K562 (cell line): ENCODE data around the gene VSTM5. TPM values are rescaled to one million over a fixed set of nuclear protein-coding genes. Genes with fewer than 3 reads are reported as not detected.

Experiments used
- CBFB ChIP-seq: sonication (generic); formaldehyde crosslinking; IDR thresholded peaks from 2 replicates; pipeline ENCODE4 v1.4.0; 2020; ENCODE audit warnings: mild to moderate bottlenecking, missing genetic modification reagents
- E2F8 ChIP-seq: fragments of 450-650 bp; IDR thresholded peaks from 2 replicates; pipeline ENCODE4 v1.7.1; 2018; ENCODE audit warnings: mild to moderate bottlenecking, low read depth; ENCODE audit not compliant: partially characterized antibody
- MLLT1 ChIP-seq, 2 experiments: fragments of 450-650 bp; IDR thresholded peaks; 2 replicates each; pipeline ENCODE4 v1.6.1; 2016
- SMARCE1 ChIP-seq: fragments of 450-650 bp; IDR thresholded peaks from 2 replicates; pipeline ENCODE4 v1.7.1; 2016; ENCODE audit warnings: mild to moderate bottlenecking
- TEAD2 ChIP-seq: fragments of 450-650 bp; IDR thresholded peaks from 2 replicates; pipeline ENCODE4 v1.6.1; 2016; ENCODE audit warnings: missing genetic modification characterization, control low read depth, missing compliant biosample characterization
- ZNF77 ChIP-seq: fragments of 250-450 bp; sonication (Bioruptor Pico); IDR thresholded peaks from 2 replicates; pipeline ENCODE4 v1.5.0; 2020
- polyA plus RNA-seq, 8 experiments: library from polyadenylated mRNA; depleted of rRNA in 4 of 8; stranded (reverse) in 5 of 8; unstranded in 3 of 8; fragments of >200 nt; fragmentation: Nextera tagmentation in 2 of 8; fragmentation: Illumina TruSeq in 1 of 8; extraction: Ambion mirVana in 2 of 8; extraction: Trizol in 1 of 8; gene quantifications; 2 replicates each; pipeline versions ENCODE4 v1.2.1 to v1.2.3, GENCODE V29; 2011 to 2014; ENCODE audit warnings: inconsistent platforms in 1 of 8, missing spikeins in 1 of 8
- total RNA-seq, 7 experiments: library from RNA; depleted of rRNA in 6 of 7; stranded (reverse); fragments of >200 nt in 6 of 7; fragmentation: Illumina TruSeq in 2 of 7; extraction: Trizol in 2 of 7; gene quantifications; 2 replicates each; pipeline versions ENCODE4 v1.2.1 to v1.2.3, GENCODE V29; 2011 to 2021; ENCODE audit warnings: low replicate concordance in 1 of 7

The VSTM5 gene
- total and polyA plus RNA-seq, 9 of the 15 experiments (the other 6 are each of a cell fraction or from before 2014, with no cell fraction given) = 0.01 TPM; not detected in 8

GRCh38 chr11:93817426-93818348 is 32.7 kb downstream of the VSTM5 start (continued):
- TF ChIP-seq CBFB (CRISPR knock-in tag) (no peak), MLLT1 (IDR thresholded peaks at IDR 0.05) (no peak), E2F8 (no peak), ZNF77 (CRISPR knock-in tag) (no peak), SMARCE1 (no peak), TEAD2 (tag) (no peak)
